ENCODE measurements around the gene HSPBP1.

DNA sequence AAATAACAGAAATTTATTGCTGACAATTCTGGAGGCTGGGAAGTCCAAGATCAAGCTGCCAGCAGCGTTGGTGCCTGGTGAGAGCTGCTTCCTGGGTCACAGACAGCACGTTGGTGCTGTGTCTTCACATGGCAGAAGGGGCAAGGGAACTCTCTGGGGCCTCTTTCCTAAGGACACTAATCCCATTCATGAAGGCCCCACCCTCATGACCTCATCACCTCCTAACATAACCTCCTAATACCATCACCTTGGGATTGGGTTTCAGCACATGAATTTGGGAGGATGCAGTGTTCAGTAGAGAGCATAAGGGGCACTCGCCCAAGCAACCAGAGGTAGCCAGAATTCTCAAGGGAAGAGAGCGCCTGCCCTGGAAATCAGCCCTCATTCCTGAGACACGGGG is 29.5 kb upstream of the HSPBP1 start:
- TF ChIP-seq, protein P1, sequence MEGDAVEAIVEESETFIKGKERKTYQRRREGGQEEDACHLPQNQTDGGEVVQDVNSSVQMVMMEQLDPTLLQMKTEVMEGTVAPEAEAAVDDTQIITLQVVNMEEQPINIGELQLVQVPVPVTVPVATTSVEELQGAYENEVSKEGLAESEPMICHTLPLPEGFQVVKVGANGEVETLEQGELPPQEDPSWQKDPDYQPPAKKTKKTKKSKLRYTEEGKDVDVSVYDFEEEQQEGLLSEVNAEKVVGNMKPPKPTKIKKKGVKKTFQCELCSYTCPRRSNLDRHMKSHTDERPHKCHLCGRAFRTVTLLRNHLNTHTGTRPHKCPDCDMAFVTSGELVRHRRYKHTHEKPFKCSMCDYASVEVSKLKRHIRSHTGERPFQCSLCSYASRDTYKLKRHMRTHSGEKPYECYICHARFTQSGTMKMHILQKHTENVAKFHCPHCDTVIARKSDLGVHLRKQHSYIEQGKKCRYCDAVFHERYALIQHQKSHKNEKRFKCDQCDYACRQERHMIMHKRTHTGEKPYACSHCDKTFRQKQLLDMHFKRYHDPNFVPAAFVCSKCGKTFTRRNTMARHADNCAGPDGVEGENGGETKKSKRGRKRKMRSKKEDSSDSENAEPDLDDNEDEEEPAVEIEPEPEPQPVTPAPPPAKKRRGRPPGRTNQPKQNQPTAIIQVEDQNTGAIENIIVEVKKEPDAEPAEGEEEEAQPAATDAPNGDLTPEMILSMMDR (tag by site-specific recombination; IDR thresholded peaks at IDR 0.05) = no peak
- TF ChIP-seq, protein P2, sequence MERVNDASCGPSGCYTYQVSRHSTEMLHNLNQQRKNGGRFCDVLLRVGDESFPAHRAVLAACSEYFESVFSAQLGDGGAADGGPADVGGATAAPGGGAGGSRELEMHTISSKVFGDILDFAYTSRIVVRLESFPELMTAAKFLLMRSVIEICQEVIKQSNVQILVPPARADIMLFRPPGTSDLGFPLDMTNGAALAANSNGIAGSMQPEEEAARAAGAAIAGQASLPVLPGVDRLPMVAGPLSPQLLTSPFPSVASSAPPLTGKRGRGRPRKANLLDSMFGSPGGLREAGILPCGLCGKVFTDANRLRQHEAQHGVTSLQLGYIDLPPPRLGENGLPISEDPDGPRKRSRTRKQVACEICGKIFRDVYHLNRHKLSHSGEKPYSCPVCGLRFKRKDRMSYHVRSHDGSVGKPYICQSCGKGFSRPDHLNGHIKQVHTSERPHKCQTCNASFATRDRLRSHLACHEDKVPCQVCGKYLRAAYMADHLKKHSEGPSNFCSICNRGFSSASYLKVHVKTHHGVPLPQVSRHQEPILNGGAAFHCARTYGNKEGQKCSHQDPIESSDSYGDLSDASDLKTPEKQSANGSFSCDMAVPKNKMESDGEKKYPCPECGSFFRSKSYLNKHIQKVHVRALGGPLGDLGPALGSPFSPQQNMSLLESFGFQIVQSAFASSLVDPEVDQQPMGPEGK (tag by site-specific recombination; IDR thresholded peaks at IDR 0.05) = no peak
- TF ChIP-seq, protein P3, sequence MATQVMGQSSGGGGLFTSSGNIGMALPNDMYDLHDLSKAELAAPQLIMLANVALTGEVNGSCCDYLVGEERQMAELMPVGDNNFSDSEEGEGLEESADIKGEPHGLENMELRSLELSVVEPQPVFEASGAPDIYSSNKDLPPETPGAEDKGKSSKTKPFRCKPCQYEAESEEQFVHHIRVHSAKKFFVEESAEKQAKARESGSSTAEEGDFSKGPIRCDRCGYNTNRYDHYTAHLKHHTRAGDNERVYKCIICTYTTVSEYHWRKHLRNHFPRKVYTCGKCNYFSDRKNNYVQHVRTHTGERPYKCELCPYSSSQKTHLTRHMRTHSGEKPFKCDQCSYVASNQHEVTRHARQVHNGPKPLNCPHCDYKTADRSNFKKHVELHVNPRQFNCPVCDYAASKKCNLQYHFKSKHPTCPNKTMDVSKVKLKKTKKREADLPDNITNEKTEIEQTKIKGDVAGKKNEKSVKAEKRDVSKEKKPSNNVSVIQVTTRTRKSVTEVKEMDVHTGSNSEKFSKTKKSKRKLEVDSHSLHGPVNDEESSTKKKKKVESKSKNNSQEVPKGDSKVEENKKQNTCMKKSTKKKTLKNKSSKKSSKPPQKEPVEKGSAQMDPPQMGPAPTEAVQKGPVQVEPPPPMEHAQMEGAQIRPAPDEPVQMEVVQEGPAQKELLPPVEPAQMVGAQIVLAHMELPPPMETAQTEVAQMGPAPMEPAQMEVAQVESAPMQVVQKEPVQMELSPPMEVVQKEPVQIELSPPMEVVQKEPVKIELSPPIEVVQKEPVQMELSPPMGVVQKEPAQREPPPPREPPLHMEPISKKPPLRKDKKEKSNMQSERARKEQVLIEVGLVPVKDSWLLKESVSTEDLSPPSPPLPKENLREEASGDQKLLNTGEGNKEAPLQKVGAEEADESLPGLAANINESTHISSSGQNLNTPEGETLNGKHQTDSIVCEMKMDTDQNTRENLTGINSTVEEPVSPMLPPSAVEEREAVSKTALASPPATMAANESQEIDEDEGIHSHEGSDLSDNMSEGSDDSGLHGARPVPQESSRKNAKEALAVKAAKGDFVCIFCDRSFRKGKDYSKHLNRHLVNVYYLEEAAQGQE (tag by site-specific recombination; IDR thresholded peaks at IDR 0.05) = no peak
- no peak for TF ChIP-seq ZNF792 (tag by site-specific recombination; IDR thresholded peaks at IDR 0.05)
- TF ChIP-seq, protein P4, sequence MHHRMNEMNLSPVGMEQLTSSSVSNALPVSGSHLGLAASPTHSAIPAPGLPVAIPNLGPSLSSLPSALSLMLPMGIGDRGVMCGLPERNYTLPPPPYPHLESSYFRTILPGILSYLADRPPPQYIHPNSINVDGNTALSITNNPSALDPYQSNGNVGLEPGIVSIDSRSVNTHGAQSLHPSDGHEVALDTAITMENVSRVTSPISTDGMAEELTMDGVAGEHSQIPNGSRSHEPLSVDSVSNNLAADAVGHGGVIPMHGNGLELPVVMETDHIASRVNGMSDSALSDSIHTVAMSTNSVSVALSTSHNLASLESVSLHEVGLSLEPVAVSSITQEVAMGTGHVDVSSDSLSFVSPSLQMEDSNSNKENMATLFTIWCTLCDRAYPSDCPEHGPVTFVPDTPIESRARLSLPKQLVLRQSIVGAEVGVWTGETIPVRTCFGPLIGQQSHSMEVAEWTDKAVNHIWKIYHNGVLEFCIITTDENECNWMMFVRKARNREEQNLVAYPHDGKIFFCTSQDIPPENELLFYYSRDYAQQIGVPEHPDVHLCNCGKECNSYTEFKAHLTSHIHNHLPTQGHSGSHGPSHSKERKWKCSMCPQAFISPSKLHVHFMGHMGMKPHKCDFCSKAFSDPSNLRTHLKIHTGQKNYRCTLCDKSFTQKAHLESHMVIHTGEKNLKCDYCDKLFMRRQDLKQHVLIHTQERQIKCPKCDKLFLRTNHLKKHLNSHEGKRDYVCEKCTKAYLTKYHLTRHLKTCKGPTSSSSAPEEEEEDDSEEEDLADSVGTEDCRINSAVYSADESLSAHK (tag by site-specific recombination; IDR thresholded peaks at IDR 0.05) = no peak
- TF ChIP-seq ZNF335 (tag by site-specific recombination; conservative IDR thresholded peaks at IDR 0.05) = no peak
- TF ChIP-seq ZNF560 (tag by site-specific recombination; IDR thresholded peaks at IDR 0.05; ENCODE audit: borderline replicate concordance) = no peak
- TF ChIP-seq ZFP69B (tag by site-specific recombination; IDR thresholded peaks at IDR 0.05) = no peak
- TF ChIP-seq BCL11A (tag by site-specific recombination; IDR thresholded peaks at IDR 0.05; ENCODE audit: low read depth) = no peak
- TF ChIP-seq, protein P5, sequence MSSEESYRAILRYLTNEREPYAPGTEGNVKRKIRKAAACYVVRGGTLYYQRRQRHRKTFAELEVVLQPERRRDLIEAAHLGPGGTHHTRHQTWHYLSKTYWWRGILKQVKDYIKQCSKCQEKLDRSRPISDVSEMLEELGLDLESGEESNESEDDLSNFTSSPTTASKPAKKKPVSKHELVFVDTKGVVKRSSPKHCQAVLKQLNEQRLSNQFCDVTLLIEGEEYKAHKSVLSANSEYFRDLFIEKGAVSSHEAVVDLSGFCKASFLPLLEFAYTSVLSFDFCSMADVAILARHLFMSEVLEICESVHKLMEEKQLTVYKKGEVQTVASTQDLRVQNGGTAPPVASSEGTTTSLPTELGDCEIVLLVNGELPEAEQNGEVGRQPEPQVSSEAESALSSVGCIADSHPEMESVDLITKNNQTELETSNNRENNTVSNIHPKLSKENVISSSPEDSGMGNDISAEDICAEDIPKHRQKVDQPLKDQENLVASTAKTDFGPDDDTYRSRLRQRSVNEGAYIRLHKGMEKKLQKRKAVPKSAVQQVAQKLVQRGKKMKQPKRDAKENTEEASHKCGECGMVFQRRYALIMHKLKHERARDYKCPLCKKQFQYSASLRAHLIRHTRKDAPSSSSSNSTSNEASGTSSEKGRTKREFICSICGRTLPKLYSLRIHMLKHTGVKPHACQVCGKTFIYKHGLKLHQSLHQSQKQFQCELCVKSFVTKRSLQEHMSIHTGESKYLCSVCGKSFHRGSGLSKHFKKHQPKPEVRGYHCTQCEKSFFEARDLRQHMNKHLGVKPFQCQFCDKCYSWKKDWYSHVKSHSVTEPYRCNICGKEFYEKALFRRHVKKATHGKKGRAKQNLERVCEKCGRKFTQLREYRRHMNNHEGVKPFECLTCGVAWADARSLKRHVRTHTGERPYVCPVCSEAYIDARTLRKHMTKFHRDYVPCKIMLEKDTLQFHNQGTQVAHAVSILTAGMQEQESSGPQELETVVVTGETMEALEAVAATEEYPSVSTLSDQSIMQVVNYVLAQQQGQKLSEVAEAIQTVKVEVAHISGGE (tag by site-specific recombination; conservative IDR thresholded peaks at IDR 0.05; ENCODE audit: low read depth) = no peak

All from HEK293 (cell line).